Effector memory CD8-positive, alpha-beta T cell (primary cell): ENCODE data around the gene MYL5.
A peak's percentile ranks its signal among the peaks of the same experiment; 100 is the strongest.
"Not testable (repeated sequence)": the region's sequence is repeated elsewhere in the genome, so short reads cannot be mapped to it uniquely, and the experiment has no call there.

Experiments
- ATAC-seq: fragments of 150-1000 bp; cut with Tn5 transposase; replicated peaks from 2 replicates; pipeline ENCODE4 v1.10.0; 2021; ENCODE audit warnings: mild to moderate bottlenecking, moderate library complexity
- DNase-seq, 3 experiments: peaks; one replicate each; pipeline ENCODE4 v3.0.0; 2021
- H3K27ac Mint-ChIP-seq, 2 donors: one replicate each; pipeline ENCODE4 v1.8.0; 2022; ENCODE audit warnings: mild to moderate bottlenecking in 2 of 2, mixed read lengths in 2 of 2, moderate library complexity in 2 of 2
- H3K27me3 Mint-ChIP-seq, 2 donors: one replicate each; pipeline ENCODE4 v1.8.0; 2022; ENCODE audit warnings: mixed read lengths in 2 of 2
- H3K36me3 Mint-ChIP-seq: one replicate; pipeline ENCODE4 v1.8.0; 2022; ENCODE audit warnings: mild to moderate bottlenecking, moderate library complexity, mixed read lengths; ENCODE audit not compliant: insufficient read depth
- H3K4me1 Mint-ChIP-seq, 2 donors: one replicate each; pipeline ENCODE4 v1.8.0; 2022; ENCODE audit warnings: low read depth in 2 of 2, mixed read lengths in 2 of 2
- H3K4me3 Mint-ChIP-seq, 2 donors: one replicate each; pipeline ENCODE4 v1.8.0; 2022; ENCODE audit warnings: mild to moderate bottlenecking in 2 of 2, mixed read lengths in 2 of 2, moderate library complexity in 2 of 2
- H3K9me3 Mint-ChIP-seq, 2 donors: one replicate each; pipeline ENCODE4 v1.8.0; 2022; ENCODE audit warnings: mixed read lengths in 2 of 2

The MYL5 gene

DNA sequence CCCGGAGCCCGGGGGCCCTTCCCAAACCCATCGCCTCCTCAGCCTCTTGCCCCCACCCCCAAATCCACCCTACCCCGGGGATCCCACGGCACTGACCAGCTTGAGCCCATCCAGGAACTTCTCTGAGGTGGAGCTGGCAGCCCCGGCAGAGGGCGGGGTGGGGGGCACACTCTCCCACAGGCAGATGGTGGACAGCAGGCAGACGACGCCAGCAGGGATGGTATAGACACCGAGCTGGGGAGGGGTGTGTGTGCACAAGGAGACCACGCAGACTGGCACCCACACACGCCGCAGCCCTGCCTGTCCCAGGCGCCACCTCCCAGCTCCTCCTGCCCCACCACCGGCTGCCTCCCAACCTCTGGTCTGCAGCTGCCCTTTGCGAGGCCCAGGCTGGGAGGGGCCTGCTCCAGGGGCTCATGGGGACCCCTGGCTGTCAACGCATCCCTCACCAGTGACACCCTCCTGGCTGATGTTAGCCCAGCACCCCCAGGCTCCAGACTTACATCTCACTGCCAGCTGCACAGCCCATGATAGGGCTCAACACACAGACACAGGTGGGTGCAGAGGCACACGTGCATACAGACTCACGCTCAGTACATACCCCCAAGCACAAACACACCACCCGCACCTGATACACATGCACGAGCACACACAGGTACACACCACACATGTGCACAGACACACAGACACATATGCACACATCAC is 10.4 kb downstream of the MYL5 start:
- H3K4me1 Mint-ChIP-seq = peaks cover 14 to 22% of the 10 kb centered on the region in 2 donors
- DNase-seq = no peak
- no peak overlapping the region for H3K4me3 Mint-ChIP-seq
- H3K27me3 Mint-ChIP-seq = peaks cover 0 to 19% of the 10 kb centered on the region in 2 donors
- peaks cover 8% of the 10 kb centered on the region for H3K36me3 Mint-ChIP-seq
- H3K27ac Mint-ChIP-seq = peak overlapping the region in 1 of 2 donors; percentile 55
- no peaks in the 10 kb centered on the region for H3K9me3 Mint-ChIP-seq
- no peak for ATAC-seq

DNA sequence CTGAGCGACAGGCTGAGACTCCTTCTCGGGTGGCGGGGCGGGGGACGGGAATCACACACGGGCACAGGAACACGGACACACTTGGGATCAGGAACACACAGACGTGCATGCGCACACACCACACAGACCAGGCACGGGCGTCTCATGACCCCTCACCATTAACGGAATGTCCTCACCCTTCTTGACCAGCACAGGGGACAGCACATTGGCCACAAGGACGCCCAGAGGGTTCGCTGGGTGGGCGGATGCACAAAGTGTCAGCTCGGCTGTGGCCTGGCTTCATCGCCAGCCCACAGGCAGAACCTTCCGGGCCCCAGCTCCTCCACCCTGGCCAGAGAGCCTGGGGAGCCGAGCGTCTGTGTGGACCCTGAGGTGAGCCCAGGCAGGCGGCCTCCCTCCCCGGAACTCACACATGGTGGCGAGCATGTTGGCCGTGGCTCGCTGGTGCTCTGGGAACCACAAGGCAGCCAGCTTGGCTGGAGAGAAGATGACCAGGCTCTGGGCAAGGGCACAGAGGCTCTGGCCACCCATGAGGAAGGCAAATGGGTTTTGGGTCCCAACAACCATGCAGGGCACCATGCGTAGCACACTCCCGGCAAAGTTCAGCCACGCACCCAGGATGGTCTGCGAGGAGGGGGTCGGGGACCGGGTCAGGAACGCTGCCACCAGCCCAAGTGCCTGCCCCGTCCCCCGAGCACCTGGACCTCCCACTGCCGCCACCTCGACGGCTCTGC is 11.5 kb downstream of the MYL5 start:
- ATAC-seq = no peak
- H3K4me1 Mint-ChIP-seq = peaks cover 6 to 14% of the 10 kb centered on the region in 2 donors

DNA sequence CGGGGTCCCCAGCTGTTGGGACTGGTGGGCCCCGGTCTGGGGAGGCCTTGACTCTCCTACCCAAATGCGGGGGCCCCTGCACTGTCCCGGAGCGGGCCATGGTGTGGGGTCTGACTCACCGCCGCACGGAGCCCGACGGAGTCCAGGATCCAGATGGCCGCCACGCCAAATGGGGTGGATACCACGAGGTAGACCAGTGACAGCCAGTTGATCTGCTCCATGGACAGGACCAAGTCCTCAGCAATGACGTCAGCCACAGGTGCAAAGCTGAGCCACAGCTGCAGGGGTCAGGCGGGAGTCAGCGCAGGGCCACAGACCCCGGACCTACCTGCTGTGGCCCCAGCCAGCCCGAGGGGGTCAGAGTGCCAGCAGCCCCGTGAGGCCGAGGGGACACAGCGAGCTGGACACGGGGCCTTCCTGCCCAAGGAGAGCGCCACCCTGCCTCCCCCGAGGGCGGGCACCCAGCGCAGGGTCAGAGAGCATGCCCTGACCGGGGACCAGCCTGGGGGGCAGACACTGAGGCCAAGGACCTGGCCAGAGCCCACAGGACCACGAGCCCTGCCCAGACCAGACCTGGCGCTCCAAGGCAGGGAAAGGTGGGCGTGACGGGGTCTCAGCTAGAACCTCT is 12.2 kb downstream of the MYL5 start:
- peaks cover 0 to 19% of the 10 kb centered on the region in 2 donors for H3K27me3 Mint-ChIP-seq
- H3K9me3 Mint-ChIP-seq = no peaks in the 10 kb centered on the region
- peaks cover 5 to 13% of the 10 kb centered on the region in 2 donors for H3K4me1 Mint-ChIP-seq
- no peak overlapping the region for H3K4me3 Mint-ChIP-seq
- DNase-seq (no peak), ATAC-seq (no peak)
- H3K27ac Mint-ChIP-seq = no peak overlapping the region
- H3K36me3 Mint-ChIP-seq = peaks cover 3% of the 10 kb centered on the region

More for the DNA sequence above, 11.5 kb downstream of the MYL5 start:
- Mint-ChIP-seq H3K36me3 (peaks cover 5% of the 10 kb centered on the region), H3K27ac (no peak overlapping the region), H3K4me3 (no peak overlapping the region), H3K27me3 (peaks cover 0 to 19% of the 10 kb centered on the region in 2 donors), H3K9me3 (no peaks in the 10 kb centered on the region)
- DNase-seq = no peak

DNA sequence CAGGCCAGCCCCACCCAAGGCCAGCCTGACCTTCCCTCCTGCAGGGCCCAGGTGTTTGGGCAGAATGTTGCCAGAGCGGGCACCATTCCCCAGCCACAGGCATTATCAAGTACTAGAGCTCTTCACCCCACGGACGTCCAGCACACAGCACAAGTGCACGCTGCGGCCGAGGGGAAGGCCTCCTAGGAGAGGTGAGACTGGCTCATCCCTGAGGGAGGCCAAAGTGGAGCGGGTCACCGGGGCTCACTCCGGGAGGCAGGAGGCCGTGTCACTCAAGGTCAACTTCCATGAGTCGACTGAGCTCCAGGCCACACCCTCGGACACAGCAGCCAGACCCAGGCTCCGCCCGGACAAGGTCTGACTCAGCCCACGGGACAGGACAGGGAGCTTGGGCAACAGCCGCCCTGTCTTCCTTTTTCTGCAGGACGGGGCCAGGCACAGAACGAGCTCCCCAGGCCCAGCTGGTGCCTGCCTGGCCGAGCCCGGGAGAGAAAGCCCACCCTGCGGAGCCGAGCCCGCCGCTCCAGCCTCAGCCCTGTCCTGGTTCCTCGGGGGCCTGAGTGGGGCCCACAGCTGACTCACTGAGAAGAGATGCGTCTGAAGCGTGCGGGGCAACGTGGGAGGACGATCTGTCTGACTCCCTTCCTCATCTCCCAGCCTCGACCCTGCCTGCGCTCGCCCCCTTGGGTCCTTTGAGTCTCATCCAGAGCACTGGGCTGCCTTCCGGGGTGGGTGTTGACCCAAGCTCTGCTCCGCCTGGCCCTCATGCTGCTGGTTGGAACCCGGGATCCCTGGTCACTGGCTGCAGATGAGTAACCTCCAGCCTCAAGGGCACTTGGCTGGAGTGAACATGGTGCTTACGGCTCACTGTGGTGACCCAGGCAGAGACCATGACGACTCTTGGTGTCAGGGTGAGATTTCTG is 13.0 kb downstream of the MYL5 start:
- no peaks in the 10 kb centered on the region for H3K9me3 Mint-ChIP-seq
- peaks cover 0 to 19% of the 10 kb centered on the region in 2 donors for H3K27me3 Mint-ChIP-seq
- H3K4me3 Mint-ChIP-seq = no peak overlapping the region
- ATAC-seq (peak; percentile 17), DNase-seq (no peak)
- H3K27ac Mint-ChIP-seq = no peak overlapping the region
- peaks cover 3% of the 10 kb centered on the region for H3K36me3 Mint-ChIP-seq
- peaks cover 5 to 13% of the 10 kb centered on the region in 2 donors for H3K4me1 Mint-ChIP-seq

DNA sequence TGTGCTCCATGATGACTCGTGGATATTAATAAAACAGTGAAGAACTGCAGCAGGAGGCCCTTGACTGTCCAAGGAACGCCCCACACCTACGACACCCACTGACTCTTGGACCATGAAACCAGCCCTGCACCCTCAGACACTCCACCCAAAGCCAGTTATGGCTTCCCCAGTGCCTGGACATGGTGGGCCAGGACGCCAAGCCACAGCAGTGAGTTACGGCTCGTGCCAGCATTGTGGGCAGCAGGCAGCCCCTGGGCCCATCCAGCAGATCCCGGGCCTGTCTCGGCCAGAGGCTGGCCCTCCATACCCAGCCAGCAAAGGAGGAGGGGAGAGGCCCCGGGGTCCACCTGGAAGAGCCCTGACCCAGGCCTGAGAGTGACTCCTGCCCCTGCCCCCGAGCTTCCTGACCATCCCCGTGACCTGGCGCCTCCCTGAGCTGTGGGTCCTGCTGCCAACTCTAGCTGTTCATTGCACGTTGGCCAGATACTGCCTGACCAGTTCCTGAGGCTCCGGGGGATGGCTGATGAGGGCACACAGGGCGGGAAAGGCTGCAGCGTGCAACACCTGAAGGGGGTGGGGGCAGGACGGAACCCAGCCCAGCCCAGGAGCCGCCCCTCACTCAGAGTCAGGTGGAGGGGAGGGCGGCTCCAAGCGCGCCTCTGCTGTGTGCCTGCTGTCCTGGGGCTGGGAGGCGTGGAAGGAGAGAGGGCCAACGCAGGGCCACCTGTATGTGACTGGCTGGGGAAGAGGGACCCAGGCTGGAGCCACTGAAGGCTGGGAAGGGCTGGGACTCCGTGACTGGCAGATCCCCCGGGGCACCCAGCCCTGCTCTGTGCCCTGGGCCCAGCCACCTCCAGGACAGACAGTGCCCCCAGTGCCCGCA is 13.9 kb downstream of the MYL5 start:
- Mint-ChIP-seq H3K4me1 (peaks cover 5 to 8% of the 10 kb centered on the region in 2 donors), H3K4me3 (no peak overlapping the region), H3K27me3 (peaks cover 0 to 19% of the 10 kb centered on the region in 2 donors), H3K36me3 (no peaks in the 10 kb centered on the region), H3K27ac (no peak overlapping the region), H3K9me3 (no peaks in the 10 kb centered on the region)
- ATAC-seq (peak; percentile 17), DNase-seq (no peak)

DNA sequence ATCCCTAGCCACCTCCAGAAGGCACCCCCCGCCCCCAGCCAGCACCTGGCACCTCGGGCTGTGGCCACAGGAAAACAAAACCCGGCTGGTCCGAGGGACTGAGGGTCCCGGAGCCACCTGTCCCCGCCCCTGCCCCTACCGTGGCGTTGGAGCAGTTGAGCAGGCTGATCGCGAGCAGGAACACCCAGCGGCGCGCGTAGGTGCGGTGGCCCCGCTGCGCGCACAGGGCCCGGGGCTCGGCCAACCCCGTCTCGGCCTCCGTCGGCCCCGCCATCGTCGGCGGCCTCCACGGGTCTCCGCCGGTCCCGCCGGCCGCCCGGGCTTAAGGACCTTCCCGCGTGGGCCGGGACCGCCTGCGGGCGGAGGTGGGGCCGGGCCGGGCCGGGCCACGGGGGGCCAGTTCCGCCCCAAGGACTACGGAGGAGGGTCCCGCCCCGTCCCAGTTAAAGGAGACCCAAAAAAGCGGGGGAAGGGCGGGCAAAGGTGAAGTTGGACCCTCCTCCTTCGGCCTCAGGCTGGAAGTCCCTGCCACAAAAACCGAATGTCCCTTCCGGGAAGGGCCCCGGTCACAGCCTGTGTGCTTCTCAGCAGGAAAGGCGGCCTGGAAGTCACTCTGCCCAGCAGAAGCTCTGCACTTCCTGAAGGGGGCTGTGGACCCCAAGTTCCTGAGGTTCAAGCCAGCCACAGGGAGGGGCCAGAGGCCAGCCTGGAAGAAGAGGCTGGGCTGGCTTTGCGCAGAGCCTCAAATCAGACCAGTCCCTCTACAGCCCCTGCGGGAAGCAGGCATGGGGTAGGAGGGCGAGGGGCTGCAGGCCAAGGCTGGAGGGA is 14.7 kb downstream of the MYL5 start, which contains the start of gene SLC49A3:
Gene SLC49A3, minus strand, starts transcription at position 298 of the 828 bp plus-strand sequence. Its CDS starts 24 bp downstream, at position 274.
- DNase-seq (no peak), ATAC-seq (peak; percentile 44)
- no peak within 1 kb of the TSS for H3K4me3 Mint-ChIP-seq
- no peaks in the 10 kb centered on the region for H3K36me3 Mint-ChIP-seq
- H3K9me3 Mint-ChIP-seq = no peaks in the 10 kb centered on the region
- peaks cover 5 to 19% of the 10 kb centered on the region in 2 donors for H3K27me3 Mint-ChIP-seq
- H3K27ac Mint-ChIP-seq = no peak within 1 kb of the TSS
- H3K4me1 Mint-ChIP-seq = peaks cover 0 to 8% of the 10 kb centered on the region in 2 donors

DNA sequence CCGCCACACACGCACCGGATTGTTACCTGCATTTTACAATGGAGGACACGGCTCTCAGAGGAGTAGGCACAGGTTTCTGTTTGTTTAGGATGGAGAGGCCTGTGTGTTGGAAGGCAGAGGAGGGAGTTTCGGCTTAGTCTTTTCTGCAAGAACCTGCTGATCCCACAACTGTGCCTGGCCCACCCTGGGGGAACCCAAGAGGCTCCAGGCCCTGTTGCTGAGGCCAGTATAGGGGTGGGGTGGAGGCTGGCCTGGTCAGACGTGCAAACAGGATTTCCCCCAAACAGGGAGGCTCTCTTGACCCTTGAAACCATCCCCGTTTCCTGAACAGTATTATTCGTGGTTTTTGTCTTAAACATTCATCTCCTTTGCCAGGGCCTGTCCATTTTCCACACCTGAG is 15.4 kb downstream of the MYL5 start:
- ATAC-seq = no peak
- Mint-ChIP-seq H3K4me1 (peaks cover 0 to 8% of the 10 kb centered on the region in 2 donors), H3K4me3 (no peak overlapping the region), H3K27me3 (peaks cover 5 to 19% of the 10 kb centered on the region in 2 donors), H3K27ac (no peak overlapping the region), H3K9me3 (no peaks in the 10 kb centered on the region), H3K36me3 (no peaks in the 10 kb centered on the region)
- DNase-seq = no peak

DNA sequence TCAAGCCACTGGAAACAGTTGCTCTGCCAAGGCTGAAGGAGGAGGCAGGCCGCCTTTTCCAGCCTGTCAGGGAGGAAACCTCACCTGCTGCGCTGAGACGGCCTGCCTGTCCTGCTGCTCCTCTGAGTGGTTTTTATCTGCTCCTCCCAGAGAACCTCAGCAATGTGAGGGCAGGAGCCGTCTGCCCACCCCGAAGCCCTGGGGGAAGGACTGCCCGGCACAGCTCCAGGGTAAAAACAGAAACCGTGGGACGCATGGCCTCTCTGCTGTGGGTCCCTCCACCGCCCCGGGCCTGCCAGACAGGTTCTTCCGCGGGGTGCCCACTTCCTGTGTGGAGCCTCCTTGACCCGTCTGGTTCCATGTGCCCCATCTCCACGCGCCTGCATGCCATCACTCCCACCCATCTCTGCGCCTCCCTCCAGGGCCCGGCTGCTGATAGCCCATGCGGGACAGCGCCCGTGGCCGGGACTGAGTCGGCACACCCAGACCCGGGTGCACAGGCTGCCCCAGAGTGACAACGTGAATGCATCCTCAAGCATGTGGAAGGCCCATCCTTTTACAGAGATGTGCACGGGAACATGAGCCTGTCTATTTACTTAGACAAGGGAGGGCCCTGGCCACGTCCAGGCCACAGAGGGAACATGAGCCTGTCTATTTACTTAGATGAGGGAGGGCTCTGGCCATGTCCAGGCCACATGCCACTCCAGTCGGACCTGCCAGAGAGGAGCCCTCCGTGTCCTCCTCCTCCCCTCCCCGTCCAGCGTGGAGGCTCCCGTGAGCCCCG is 18.6 kb downstream of the MYL5 start:
- H3K27me3 Mint-ChIP-seq = peaks cover 2 to 5% of the 10 kb centered on the region in 2 donors
- H3K36me3 Mint-ChIP-seq = no peaks in the 10 kb centered on the region
- peaks cover 0 to under 1% of the 10 kb centered on the region in 2 donors for H3K4me1 Mint-ChIP-seq
- no peaks in the 10 kb centered on the region for H3K9me3 Mint-ChIP-seq
- no peak overlapping the region for H3K4me3 Mint-ChIP-seq
- H3K27ac Mint-ChIP-seq = no peak overlapping the region
- ATAC-seq (no peak), DNase-seq (no peak)

DNA sequence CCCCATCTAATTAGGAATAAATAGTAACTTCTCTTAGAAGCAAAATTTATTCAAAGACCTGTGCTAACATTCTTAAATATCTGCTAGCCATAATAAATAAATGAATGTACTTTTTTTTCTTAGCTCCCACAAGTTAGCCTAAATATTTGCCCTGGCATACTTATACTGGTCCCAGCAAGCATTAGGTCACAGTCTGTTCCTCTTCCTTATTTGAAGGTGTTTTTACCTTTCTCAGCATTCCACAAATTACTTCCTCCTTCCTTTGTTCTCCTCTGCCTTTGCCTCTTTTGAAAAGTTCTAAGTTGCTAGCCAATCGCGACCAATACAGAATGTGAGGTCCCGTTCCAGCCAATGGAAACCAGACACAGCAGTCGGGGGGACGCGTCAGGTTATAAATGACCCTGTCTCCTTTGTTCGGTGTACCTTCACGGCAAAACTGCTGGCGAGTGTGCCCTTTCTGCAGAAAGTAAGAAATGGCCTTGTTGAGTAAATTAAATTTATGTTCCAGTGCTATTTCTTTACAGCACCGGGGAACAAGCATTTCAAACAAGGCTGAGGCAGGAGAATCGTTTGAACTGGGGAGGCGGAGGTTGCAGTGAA is 20.1 kb downstream of the MYL5 start:
- not testable (repeated sequence) for ATAC-seq, H3K9me3 Mint-ChIP-seq, H3K36me3 Mint-ChIP-seq, DNase-seq, H3K4me1 Mint-ChIP-seq, H3K27ac Mint-ChIP-seq, H3K4me3 Mint-ChIP-seq, H3K27me3 Mint-ChIP-seq

DNA sequence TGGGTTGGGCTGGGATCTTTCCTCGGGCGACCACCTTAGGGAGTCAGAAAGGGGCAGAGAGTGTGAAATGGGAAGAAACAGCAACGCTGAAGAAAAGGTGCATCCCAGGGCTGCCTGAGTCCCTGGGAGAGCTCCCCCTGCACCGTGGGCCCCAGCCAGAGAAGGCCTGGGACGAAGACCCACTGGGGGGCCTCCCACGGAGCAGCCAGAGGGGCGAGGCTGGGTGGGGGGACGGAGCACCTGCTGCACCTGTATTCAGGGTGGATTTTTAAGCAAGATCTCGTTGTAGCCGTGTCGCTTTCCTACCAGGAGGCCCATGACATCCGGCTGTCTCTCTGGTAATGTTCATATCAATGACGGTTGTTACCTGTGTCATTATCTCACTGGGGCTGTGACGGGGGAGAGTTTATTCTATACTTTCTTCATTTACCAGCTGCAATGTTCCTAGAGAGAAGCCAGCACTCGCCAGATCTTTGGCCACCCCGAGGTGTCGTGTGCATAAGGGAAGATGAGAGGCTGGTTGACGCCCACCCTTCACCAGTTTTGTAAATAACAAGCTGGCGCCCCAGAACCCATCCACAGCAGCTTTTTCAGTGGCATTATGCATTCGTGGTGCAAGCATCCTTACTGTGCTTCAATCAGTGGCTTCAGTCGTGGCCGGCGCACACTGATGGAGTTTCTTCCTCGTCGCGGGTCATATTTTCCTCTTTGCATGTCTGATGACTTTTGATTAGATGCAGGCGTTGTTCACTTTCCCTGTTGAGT is 25.7 kb downstream of the MYL5 start:
- peak overlapping the region in 1 of 2 donors; percentile 57 for H3K4me3 Mint-ChIP-seq
- peaks cover 3 to 6% of the 10 kb centered on the region in 2 donors for H3K4me1 Mint-ChIP-seq
- no peak for DNase-seq
- H3K27ac Mint-ChIP-seq = peak overlapping the region in 1 of 2 donors; percentile 31
- no peaks in the 10 kb centered on the region for H3K27me3 Mint-ChIP-seq
- ATAC-seq = no peak
- no peaks in the 10 kb centered on the region for H3K9me3 Mint-ChIP-seq
- no peaks in the 10 kb centered on the region for H3K36me3 Mint-ChIP-seq
